ENCODE data around the gene UBAC1. TPM values are rescaled to one million over a fixed set of nuclear protein-coding genes. Genes with fewer than 3 reads are reported as not detected.
"Not testable (repeated sequence)": the region's sequence is repeated elsewhere in the genome, so short reads cannot be mapped to it uniquely, and the experiment has no call there.

The UBAC1 gene
- total RNA-seq, 1 donor from 2014 or later = 34.5 TPM

DNA sequence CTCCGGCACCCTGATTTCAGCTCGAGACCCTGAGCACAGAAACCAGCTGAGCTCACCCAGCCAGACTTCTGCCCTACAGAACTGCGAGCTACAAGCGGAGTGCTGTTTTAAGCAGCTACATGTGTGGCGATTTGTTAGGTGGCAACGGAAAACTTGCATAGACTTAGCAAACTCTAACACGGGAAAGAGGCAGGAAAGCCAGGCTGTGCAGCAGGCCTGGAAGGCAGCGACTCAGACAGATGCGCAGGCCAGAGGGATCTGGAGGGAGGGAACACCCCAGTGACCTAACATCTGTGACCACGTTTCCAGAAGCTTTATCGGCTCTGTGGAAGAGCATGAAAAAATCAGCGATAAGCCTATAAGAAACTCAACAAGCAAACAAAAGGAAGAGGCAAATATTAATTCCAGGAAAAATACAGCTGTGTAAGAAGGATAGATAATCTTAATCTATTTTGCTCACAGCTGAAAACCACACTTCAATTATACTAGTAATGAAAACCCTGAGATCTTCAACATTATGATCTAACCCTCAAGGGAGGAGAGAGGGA, 11.0 kb downstream of the UBAC1 start:
- peaks cover 29% of the 10 kb centered on the region for H3K36me3 Mint-ChIP-seq
- no peaks in the 10 kb centered on the region for H3K9me3 Mint-ChIP-seq
- peaks cover 13% of the 10 kb centered on the region for H3K4me1 Mint-ChIP-seq (ENCODE audit: unreplicated experiment)
- TF ChIP-seq, protein P1, sequence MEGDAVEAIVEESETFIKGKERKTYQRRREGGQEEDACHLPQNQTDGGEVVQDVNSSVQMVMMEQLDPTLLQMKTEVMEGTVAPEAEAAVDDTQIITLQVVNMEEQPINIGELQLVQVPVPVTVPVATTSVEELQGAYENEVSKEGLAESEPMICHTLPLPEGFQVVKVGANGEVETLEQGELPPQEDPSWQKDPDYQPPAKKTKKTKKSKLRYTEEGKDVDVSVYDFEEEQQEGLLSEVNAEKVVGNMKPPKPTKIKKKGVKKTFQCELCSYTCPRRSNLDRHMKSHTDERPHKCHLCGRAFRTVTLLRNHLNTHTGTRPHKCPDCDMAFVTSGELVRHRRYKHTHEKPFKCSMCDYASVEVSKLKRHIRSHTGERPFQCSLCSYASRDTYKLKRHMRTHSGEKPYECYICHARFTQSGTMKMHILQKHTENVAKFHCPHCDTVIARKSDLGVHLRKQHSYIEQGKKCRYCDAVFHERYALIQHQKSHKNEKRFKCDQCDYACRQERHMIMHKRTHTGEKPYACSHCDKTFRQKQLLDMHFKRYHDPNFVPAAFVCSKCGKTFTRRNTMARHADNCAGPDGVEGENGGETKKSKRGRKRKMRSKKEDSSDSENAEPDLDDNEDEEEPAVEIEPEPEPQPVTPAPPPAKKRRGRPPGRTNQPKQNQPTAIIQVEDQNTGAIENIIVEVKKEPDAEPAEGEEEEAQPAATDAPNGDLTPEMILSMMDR (conservative IDR thresholded peaks at IDR 0.05) = no peak
- peak overlapping the region; percentile 35 for H3K27ac Mint-ChIP-seq
- H3K4me3 Mint-ChIP-seq = no peak overlapping the region
- H3K27me3 Mint-ChIP-seq = no peaks in the 10 kb centered on the region
- no peak for DNase-seq (ENCODE audit: extremely low spot score, unreplicated experiment)

DNA sequence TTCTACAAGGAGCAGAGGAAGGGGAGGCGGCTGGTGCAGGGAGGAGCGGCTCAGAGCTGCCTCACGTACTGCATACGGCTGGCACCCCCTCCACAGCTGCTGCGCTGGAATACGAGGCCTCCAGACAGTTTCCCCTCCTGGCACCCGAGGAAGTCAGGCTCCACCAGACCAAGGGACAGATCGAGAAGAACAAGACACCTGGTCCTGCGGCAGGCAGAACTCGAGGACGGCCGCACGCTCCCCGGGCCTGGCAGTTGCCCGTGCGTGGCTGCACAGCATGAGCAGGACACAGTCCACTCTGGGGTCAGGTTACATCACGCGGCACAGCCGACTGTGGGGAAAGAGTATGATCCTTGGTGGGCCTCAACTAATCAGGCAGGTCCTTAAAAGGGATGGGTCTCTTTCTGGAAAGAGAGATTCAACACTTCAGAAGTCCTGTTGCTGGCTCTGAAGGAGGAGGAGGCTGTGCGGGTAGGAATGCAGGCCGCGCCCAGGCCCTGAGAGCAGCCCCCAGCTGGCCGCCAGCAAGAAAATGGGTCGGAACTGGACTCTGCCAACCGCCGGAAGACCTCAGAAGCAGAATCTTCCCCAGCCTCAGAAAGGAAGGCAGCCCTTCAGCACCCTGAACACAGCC, 11.6 kb downstream of the UBAC1 start:
- H3K27me3 Mint-ChIP-seq = no peaks in the 10 kb centered on the region
- peak overlapping the region; percentile 68 for H3K27ac Mint-ChIP-seq
- H3K36me3 Mint-ChIP-seq = peaks cover 32% of the 10 kb centered on the region
- no peak overlapping the region for H3K4me3 Mint-ChIP-seq
- peaks cover 13% of the 10 kb centered on the region for H3K4me1 Mint-ChIP-seq (ENCODE audit: unreplicated experiment)
- TF ChIP-seq, protein P1 (conservative IDR thresholded peaks at IDR 0.05) = no peak
- no peaks in the 10 kb centered on the region for H3K9me3 Mint-ChIP-seq
- DNase-seq (ENCODE audit: extremely low spot score, unreplicated experiment) = no peak

GRCh38 chr9:135948968-135949367, 12.2 kb downstream of the UBAC1 start:
- Mint-ChIP-seq H3K27ac (peak overlapping the region; percentile 68), H3K36me3 (peaks cover 34% of the 10 kb centered on the region), H3K4me1 (ENCODE audit: unreplicated experiment) (peaks cover 13% of the 10 kb centered on the region), H3K4me3 (no peak overlapping the region), H3K9me3 (no peaks in the 10 kb centered on the region), H3K27me3 (no peaks in the 10 kb centered on the region)
- TF ChIP-seq, protein P1 (conservative IDR thresholded peaks at IDR 0.05) = no peak
- DNase-seq (ENCODE audit: extremely low spot score, unreplicated experiment) = no peak

- Mint-ChIP-seq H3K9me3 (no peaks in the 10 kb centered on the region), H3K4me3 (no peak overlapping the region), H3K4me1 (ENCODE audit: unreplicated experiment) (peaks cover 13% of the 10 kb centered on the region), H3K27me3 (no peaks in the 10 kb centered on the region), H3K27ac (no peak overlapping the region), H3K36me3 (peaks cover 37% of the 10 kb centered on the region)
- no peak for DNase-seq (ENCODE audit: extremely low spot score, unreplicated experiment)
- TF ChIP-seq, protein P1 (conservative IDR thresholded peaks at IDR 0.05) = no peak
These were observed 12.7 kb downstream of the UBAC1 start for GRCh38 chr9:135948446-135948845.

GRCh38 chr9:135947582-135947981, 13.6 kb downstream of the UBAC1 start:
- DNase-seq (ENCODE audit: extremely low spot score, unreplicated experiment) = no peak
- no peaks in the 10 kb centered on the region for H3K9me3 Mint-ChIP-seq
- peaks cover 13% of the 10 kb centered on the region for H3K4me1 Mint-ChIP-seq (ENCODE audit: unreplicated experiment)
- H3K27me3 Mint-ChIP-seq = no peaks in the 10 kb centered on the region
- H3K36me3 Mint-ChIP-seq = peaks cover 35% of the 10 kb centered on the region
- H3K27ac Mint-ChIP-seq = no peak overlapping the region
- H3K4me3 Mint-ChIP-seq = no peak overlapping the region
- TF ChIP-seq, protein P1 (conservative IDR thresholded peaks at IDR 0.05) = no peak

- H3K27me3 Mint-ChIP-seq; H3K9me3 Mint-ChIP-seq; H3K4me3 Mint-ChIP-seq; DNase-seq (ENCODE audit: extremely low spot score, unreplicated experiment); H3K4me1 Mint-ChIP-seq (ENCODE audit: unreplicated experiment); H3K27ac Mint-ChIP-seq: not testable (repeated sequence)
- H3K36me3 Mint-ChIP-seq = peaks cover 33% of the 10 kb centered on the region
These were observed 14.1 kb downstream of the UBAC1 start for GRCh38 chr9:135947105-135947504.
